ENCODE results near the gene LBX1. TPM values are rescaled to one million over a fixed set of nuclear protein-coding genes. Genes with fewer than 3 reads are reported as not detected.
A peak's percentile ranks its signal among the peaks of the same experiment; 100 is the strongest.

The LBX1 gene
- total RNA-seq, 4 donors from 2014 or later: not detected

DNA sequence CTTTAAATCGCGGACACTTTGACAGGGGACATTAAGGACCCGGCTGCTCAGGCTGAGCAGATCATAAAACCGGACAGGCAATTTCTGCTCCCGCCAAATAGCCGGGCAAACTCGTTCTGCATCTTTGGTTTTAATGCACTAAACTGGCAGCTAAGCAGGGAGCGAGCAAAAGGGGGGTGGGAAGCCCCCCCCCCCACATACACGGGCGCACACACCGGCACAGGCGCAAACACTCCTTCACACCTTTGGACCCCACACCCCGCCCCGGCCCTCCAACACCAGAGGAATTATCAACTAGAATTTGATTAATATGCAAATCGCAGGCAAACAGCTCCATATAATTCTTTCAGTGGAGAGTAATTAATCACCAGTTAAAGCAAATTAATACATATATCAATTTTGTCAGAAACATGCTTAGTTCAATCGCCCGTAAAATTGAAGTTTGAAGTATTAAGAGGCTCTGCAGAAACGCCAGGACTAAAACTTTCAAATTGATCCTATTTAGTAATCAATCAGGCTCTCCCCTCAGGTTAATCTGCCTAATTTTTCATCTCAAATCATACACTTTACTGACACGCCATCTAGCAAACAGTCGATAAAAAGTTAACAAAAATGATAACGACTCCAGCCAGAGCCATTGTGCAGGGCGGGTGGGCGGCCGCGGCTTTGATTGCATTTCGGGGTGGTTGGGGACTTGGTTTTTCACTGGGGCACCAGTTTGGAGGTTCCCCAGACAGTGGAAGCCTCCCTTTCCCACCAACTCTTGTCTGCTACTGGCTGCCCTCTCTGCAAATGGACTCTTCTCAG is 9.9 kb downstream of the LBX1 start:
- Histone ChIP-seq H3K36me3 (no peaks in the 10 kb centered on the region), H3K4me1 (peaks cover 83% of the 10 kb centered on the region), H3K4me3 (no peak overlapping the region), H3K9me3 (no peaks in the 10 kb centered on the region), H3K27ac (no peak overlapping the region), H3K27me3 (peaks cover 100% of the 10 kb centered on the region)
- TF ChIP-seq, protein P1, sequence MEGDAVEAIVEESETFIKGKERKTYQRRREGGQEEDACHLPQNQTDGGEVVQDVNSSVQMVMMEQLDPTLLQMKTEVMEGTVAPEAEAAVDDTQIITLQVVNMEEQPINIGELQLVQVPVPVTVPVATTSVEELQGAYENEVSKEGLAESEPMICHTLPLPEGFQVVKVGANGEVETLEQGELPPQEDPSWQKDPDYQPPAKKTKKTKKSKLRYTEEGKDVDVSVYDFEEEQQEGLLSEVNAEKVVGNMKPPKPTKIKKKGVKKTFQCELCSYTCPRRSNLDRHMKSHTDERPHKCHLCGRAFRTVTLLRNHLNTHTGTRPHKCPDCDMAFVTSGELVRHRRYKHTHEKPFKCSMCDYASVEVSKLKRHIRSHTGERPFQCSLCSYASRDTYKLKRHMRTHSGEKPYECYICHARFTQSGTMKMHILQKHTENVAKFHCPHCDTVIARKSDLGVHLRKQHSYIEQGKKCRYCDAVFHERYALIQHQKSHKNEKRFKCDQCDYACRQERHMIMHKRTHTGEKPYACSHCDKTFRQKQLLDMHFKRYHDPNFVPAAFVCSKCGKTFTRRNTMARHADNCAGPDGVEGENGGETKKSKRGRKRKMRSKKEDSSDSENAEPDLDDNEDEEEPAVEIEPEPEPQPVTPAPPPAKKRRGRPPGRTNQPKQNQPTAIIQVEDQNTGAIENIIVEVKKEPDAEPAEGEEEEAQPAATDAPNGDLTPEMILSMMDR (IDR thresholded peaks at IDR 0.05): no peak
- TF ChIP-seq POLR2A (IDR thresholded peaks at IDR 0.05) (no peak), POLR2AphosphoS5 (IDR thresholded peaks at IDR 0.05) (no peak), EP300 (IDR thresholded peaks at IDR 0.05) (no peak)
- DNase-seq (ENCODE audit: low spot score in 2 of 2): no peak
- 49% methylated on average over 14 of the region's 26 CpGs for WGBS

DNA sequence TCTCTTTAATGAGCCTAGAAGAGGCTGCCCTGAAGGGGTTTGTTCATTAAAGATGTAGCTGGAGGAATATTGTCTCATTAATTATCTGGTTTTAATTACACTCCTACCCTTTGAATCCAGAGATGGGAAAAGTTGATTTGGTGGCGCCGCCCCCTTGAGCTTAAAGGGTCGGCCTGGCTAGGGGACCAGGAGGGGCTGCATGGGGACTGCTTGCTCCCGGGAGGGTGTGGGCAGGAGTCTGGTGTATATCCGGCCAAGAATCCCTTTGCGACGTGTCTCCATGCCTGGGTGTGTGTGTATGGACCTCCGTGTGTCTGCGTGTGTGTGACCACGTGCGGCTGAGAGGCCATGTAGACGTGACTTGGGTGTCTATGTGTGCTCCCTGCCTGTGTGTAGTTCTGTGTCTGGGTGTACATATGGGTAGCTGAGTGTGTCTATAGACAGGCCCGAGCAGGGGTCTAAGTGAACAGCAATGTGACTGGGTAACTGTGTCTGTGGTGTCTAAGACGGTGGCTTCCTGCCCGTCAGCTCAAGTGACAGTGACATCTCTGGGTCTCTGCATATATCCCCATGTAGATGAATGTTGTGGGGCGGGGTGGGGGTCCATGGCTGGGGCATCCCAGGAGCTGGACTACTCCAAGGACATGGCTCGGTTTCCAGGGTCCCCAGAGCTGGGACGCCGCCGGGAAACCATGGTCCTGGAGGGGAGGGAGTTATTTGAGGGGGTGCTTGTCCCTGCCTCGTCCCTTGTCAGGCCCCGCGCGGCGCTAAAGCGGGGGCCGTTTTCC is 10.7 kb downstream of the LBX1 start:
- Histone ChIP-seq H3K27me3 (peaks cover 100% of the 10 kb centered on the region), H3K36me3 (no peaks in the 10 kb centered on the region), H3K4me3 (no peak overlapping the region), H3K9me3 (no peaks in the 10 kb centered on the region), H3K27ac (no peak overlapping the region), H3K4me1 (peaks cover 81% of the 10 kb centered on the region)
- TF ChIP-seq POLR2AphosphoS5 (IDR thresholded peaks at IDR 0.05) (no peak), EP300 (IDR thresholded peaks at IDR 0.05) (no peak), POLR2A (IDR thresholded peaks at IDR 0.05) (no peak)
- TF ChIP-seq, protein P1 (IDR thresholded peaks at IDR 0.05): no peak
- WGBS: 18% methylated on average over 12 of the region's 27 CpGs
- no peak for DNase-seq (ENCODE audit: low spot score in 2 of 2)

DNA sequence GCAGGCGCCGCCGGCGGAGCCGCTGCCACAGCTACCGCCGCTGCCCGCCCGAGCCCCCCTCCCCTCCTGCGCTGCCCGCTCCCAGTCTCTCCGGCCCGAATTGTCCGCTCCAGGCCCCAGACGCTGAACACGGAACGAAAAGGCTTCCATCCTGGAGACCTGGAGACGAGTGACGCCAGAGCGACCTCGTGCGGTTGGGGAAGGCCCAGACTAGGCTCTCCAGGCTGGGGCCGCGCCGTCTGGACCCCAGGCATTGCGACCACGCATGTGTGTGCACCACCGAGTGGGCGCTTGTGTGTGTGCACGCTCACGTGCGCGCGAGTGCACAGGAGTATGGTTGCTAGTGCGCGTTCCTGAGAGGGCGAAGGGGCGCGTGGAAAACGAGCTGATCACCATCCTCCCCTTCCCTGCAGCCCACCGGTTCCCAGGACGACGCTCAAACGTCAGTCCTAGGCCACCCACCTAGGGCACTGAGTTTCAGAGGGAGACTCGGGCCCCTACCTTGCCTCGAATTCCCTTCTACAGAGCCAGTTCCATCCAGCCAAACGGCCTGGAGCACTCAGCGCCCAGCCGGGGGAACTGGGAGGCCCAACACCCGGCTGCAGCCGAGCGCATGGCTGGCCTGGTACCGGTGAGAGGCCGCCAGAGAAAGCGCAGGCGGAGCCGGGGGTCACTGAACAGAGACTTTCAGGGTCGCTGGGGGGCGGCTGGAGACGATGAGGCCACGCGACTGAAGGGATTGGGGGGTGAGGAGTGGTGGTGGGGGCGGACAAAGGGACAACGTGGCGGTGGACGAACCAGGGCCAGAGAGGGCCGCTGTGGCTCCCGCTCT is 11.6 kb downstream of the LBX1 start:
- 4% methylated on average over 42 of the region's 68 CpGs for WGBS
- peaks cover 100% of the 10 kb centered on the region for H3K27me3 ChIP-seq
- no peak for DNase-seq (ENCODE audit: low spot score in 2 of 2)
- peaks cover 72% of the 10 kb centered on the region for H3K4me1 ChIP-seq
- no peaks in the 10 kb centered on the region for H3K9me3 ChIP-seq
- TF ChIP-seq EP300 (IDR thresholded peaks at IDR 0.05): no peak
- TF ChIP-seq, protein P1 (IDR thresholded peaks at IDR 0.05): peak in 1 of 2 donors; percentile 19
- no peak for TF ChIP-seq POLR2AphosphoS5 (IDR thresholded peaks at IDR 0.05)
- no peak overlapping the region for H3K27ac ChIP-seq
- H3K4me3 ChIP-seq: no peak overlapping the region
- no peaks in the 10 kb centered on the region for H3K36me3 ChIP-seq

DNA sequence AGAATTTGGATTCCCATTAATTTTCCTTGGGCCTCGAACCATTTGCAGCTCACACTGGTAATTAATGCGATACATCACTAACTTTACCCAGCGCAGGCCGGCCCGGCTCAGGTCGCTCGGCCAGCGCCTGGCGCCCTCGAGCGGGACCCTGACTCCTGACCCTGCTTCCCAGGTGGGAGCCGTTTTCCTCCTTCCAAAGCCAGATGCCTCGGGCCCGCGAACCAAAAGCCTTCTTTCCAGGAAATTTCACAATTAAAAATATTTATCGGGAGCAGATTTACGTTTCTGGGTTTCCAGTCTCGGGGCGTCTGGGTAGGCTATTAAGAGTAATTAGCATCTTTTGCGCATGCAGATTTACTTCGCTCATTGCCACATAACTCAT is 12.2 kb downstream of the LBX1 start:
- H3K4me1 ChIP-seq: peaks cover 66% of the 10 kb centered on the region
- no peak for DNase-seq (ENCODE audit: low spot score in 2 of 2)
- no peak overlapping the region for H3K4me3 ChIP-seq
- no peak overlapping the region for H3K27ac ChIP-seq
- no peak for TF ChIP-seq EP300 (IDR thresholded peaks at IDR 0.05)
- TF ChIP-seq, protein P1 (IDR thresholded peaks at IDR 0.05): no peak
- TF ChIP-seq POLR2AphosphoS5 (IDR thresholded peaks at IDR 0.05): no peak
- TF ChIP-seq POLR2A (IDR thresholded peaks at IDR 0.05): no peak
- no peaks in the 10 kb centered on the region for H3K9me3 ChIP-seq
- no peaks in the 10 kb centered on the region for H3K36me3 ChIP-seq
- WGBS: 7% methylated on average over 21 of the region's 21 CpGs
- H3K27me3 ChIP-seq: peaks cover 100% of the 10 kb centered on the region
